HG03520 (cell line): ENCODE measurements around the gene SFTPB.
"Not testable (repeated sequence)": the region's sequence is repeated elsewhere in the genome, so short reads cannot be mapped to it uniquely, and the experiment has no call there.

ENCODE experiments used
- ATAC-seq: cut with Tn5 transposase; IDR thresholded peaks from one replicate; pipeline ENCODE4 v1.9.1; 2021; ENCODE audit warnings: mild to moderate bottlenecking, moderate library complexity; ENCODE audit not compliant: unreplicated experiment

Gene SFTPB

GRCh38 chr2:85619617-85620016 lies 48.4 kb downstream of the SFTPB start:
- ATAC-seq: no peak

DNA sequence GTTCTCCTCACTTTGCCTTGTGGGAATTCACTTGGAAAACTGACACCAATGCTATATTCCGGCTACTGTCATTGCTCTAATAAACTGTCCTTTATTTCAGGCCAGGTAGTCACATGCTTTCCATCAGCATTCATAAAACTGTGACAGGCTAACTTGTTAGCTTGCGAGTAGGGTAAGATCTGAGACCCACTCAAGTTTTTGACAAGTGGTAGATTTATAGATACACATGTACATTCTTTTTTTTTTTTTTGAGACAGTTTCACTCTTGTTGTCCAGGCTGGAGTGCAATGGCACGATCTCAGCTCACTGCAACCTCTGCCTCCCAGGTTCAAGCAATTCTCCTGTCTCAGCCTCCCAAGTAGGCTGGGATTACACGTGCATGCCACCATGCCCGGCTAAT lies 50.3 kb downstream of the SFTPB start:
- not testable (repeated sequence) for ATAC-seq

DNA sequence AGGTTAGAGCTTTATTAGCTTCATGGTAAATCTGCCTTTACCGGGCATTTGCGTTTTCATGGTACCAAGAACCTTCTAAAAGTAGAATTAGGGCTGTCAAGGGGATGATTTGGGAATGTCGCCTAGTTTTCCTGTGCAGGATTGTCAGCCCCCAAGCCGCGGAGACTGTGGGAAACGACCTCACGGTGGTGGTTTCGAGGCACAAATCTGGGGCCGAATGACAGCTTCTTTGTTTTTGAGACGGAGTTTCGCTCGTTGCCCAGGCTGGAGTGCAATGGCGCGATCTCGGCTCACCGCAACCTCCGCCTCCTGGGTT lies 52.6 kb downstream of the SFTPB start:
- ATAC-seq: no peak

DNA sequence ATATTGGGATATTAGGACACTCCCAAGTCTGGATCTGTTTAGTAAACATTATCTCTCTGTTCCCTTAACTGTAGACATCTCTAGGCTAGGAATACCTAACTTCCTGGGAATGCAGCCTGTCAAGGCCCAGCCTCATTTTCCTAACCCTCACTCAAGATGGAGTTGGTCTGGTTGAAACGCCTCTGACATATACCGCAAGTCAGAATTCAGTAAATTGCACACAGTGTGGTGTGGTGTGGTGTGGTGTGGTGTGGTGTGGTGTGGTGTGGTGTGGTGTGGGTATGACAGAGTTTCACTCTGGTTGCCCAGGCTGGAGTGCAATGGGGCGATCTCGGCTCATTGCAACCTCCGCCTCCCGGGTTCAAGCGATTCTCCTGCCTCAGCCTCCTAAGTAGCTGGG lies 53.2 kb downstream of the SFTPB start:
- ATAC-seq: not testable (repeated sequence)

DNA sequence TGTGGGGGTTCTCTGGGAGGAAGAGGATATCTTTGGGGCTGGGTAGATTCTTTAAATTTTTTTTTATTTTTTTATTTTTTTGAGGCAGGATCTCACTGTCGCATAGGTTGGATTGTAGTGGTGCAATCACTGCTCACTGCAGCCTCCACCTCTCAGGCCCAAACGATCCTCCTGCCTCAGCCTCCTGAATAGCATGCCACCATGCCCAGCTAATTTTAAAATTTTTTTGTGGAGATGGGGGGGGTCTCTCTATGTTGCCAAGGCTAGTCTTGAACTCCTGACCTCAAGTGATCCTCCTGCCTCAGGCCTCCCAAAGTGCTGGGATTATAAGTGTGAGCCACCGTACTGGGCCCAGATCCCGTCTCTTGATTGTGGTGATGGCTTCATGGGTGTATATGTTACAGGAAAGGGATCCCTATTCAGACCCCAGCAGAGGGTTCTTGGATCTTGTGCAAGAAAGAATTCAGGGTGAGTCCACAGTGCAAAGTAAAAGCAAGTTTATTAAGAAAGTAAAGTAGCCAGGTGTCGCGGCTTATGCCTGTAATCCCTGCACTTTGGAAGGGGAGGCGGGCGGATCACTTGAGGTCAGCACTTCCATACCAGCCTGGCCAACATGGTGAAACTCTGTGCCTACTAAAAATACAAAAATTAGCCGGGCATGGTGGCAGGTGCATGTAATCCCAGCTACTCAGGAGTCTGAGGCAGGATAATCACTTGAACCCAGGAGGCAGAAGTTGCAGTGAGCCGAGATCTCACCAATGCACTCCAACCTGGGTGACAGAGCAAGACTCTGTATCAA lies 54.1 kb downstream of the SFTPB start:
- ATAC-seq: no peak

DNA sequence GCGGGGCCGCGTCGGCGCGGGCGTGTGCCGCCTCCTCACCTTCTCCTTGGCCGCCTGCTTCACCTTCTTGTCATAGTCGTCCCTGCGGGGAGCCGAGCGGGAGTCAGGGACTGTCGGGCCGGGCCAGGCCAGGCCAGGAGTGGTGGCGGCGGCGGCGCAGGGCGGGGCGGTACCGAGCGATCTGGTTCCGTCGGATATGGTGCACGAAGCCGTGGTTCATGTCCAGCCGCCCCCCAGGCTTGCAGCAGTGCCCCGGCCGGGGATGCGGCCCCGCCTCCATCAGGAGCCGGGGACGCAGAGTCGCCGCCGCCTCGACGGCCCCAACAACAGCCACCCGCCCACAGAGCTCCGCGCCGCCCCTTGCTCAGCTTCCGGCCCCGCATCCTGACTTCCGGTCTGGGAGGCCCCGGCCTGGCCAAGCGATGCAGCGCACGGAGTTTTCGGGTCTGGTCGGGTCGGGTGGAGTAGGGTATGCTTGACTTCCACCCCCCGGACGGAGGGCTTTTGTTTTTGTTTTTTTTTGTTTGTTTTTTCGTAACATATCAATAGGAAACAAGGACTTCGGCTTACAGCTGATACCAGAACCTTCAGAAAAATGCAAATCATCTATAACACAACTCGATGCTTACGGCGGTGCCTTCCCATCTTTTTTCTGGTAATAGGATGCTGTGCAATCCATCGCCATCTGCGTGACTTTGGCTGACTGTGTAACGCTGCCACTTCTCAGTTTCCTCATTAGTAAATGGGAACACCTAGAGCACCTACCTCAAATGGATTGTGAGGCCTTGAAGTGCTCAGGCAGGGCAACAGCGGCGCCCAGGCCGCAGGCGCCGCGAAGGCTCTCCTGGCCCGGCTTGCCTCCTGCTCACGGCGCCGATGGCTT lies 56.1 kb downstream of the SFTPB start, which contains the start of gene C2orf68:
Gene C2orf68, minus strand, starts transcription at position 362 of the 883 bp plus-strand sequence. Its CDS starts 82 bp downstream, at position 280.
- peak; percentile 72 for ATAC-seq

GRCh38 chr2:85611217-85611704 lies 56.7 kb downstream of the SFTPB start:
- no peak for ATAC-seq
